Stimulated activated CD8-positive, alpha-beta memory T cell treated with anti-CD3 and anti-CD28 coated beads, Interleukin-7, amount 100 ng/mL, for 24 hours (primary cell): ENCODE results near the gene RGCC.

Experiments used
- DNase-seq: peaks from one replicate; pipeline ENCODE4 v3.0.0-alpha.2; 2020; ENCODE audit warnings: low read depth

The RGCC gene

DNA sequence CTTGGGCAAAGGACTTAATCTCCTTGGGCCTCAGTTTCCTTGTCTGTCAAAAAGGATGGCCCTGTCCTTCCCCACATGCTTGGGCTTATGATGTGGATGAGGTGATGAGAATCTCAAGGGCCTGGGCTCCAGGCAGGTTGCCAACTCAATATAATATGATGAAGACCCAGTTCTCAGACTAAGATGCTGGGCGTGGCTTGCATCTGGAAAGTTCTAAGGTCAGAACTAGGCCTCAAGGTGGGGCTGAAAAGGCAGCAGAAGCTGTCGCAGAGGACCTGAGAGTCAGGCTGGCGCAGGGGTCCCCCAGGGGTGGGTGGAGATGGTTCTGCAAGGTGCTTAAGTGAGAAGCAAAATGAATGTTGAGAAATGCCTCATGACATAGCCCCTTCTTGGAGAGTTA lies 58.8 kb downstream of the RGCC start:
- no peak for DNase-seq

- no peak for DNase-seq
These were observed 59.4 kb downstream of the RGCC start for GRCh38 chr13:41516760-41517159.

DNA sequence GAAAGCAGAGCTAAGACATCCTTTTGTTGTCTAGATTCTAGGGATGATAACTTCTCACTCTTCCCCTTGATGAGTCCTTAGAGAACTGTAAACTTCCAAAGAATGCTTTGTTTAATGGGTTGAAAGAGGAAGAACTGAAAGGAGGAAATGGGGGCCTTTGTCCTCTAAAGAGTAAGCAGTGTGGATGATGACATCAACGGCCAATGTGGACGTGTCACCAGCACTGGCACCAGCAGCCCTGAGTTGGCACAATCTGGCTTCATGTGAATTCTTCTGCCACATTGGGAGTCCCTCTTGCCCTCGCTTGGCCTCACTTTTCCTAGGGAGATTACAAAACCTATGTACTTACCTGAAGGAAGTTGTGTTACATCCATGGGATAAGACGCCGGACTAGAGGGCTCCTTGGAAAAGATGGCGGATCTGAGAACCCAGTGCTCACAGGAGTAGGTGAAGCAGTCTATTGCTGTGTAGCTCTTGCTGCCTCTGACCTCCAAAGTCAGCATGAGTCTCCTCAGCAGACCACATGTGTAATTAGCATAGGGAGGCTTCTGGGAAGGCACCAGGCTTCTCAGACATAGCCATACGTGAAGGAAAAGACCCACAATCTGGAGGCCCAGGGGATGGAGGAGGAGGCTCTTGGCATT lies 62.8 kb downstream of the RGCC start:
- no peak for DNase-seq
